COLO668 (cell line): ENCODE results near the gene PTPRB.

Source experiments
- DNase-seq: peaks from one replicate; lab custom pipeline; 2025; ENCODE audit not compliant: unreplicated experiment; lab: John Stamatoyannopoulos, UW

PTPRB gene

GRCh38 chr12:70467476-70467875 lies 169.8 kb downstream of the PTPRB start:
- no peak for DNase-seq

GRCh38 chr12:70466753-70467152 lies 170.5 kb downstream of the PTPRB start:
- no peak for DNase-seq
